Measurements from ENCODE around the gene UNKL. TPM values are rescaled to one million over a fixed set of nuclear protein-coding genes. Genes with fewer than 3 reads are reported as not detected.

Gene UNKL
- total and polyA plus RNA-seq, 2 experiments from 2014 or later: 16.5 to 35.7 TPM

GRCh38 chr16:1336619-1337018, 77.9 kb downstream of the UNKL start:
- Histone ChIP-seq H3K27me3 (peaks cover 73% of the 10 kb centered on the region), H3K36me3 (no peaks in the 10 kb centered on the region), H3K27ac (no peak overlapping the region), H3K4me3 (no peak overlapping the region), H3K9me3 (ENCODE audit: low read depth) (no peaks in the 10 kb centered on the region), H3K4me1 (ENCODE audit: low read depth) (no peaks in the 10 kb centered on the region)
- TF ChIP-seq CTCF (IDR thresholded peaks at IDR 0.05; ENCODE audit: low read depth, low read length): no peak
- DNase-seq (ENCODE audit: low read depth in 1 of 2, low spot score in 1 of 2): no peak

- Histone ChIP-seq H3K27me3 (peaks cover 79% of the 10 kb centered on the region), H3K27ac (no peak overlapping the region), H3K4me3 (no peak overlapping the region), H3K4me1 (ENCODE audit: low read depth) (no peaks in the 10 kb centered on the region), H3K9me3 (ENCODE audit: low read depth) (no peaks in the 10 kb centered on the region), H3K36me3 (no peaks in the 10 kb centered on the region)
- DNase-seq (ENCODE audit: low read depth in 1 of 2, low spot score in 1 of 2): no peak
- TF ChIP-seq CTCF (IDR thresholded peaks at IDR 0.05; ENCODE audit: low read depth, low read length): no peak
Measured at GRCh38 chr16:1335996-1336395, 78.5 kb downstream of the UNKL start.

GRCh38 chr16:1335211-1335971, 79.1 kb downstream of the UNKL start:
- Histone ChIP-seq H3K27me3 (peaks cover 85% of the 10 kb centered on the region), H3K4me3 (no peak overlapping the region), H3K27ac (no peak overlapping the region), H3K9me3 (ENCODE audit: low read depth) (no peaks in the 10 kb centered on the region), H3K36me3 (no peaks in the 10 kb centered on the region), H3K4me1 (ENCODE audit: low read depth) (no peaks in the 10 kb centered on the region)
- no peak for TF ChIP-seq CTCF (IDR thresholded peaks at IDR 0.05; ENCODE audit: low read depth, low read length)
- DNase-seq (ENCODE audit: low read depth in 1 of 2, low spot score in 1 of 2): no peak

GRCh38 chr16:1334739-1335138, 79.8 kb downstream of the UNKL start:
- Histone ChIP-seq H3K27me3 (peaks cover 86% of the 10 kb centered on the region), H3K4me3 (no peak overlapping the region), H3K36me3 (no peaks in the 10 kb centered on the region), H3K9me3 (ENCODE audit: low read depth) (no peaks in the 10 kb centered on the region), H3K27ac (no peak overlapping the region), H3K4me1 (ENCODE audit: low read depth) (no peaks in the 10 kb centered on the region)
- DNase-seq (ENCODE audit: low read depth in 1 of 2, low spot score in 1 of 2): no peak
- TF ChIP-seq CTCF (IDR thresholded peaks at IDR 0.05; ENCODE audit: low read depth, low read length): no peak

- no peak overlapping the region for H3K27ac ChIP-seq
- no peaks in the 10 kb centered on the region for H3K4me1 ChIP-seq (ENCODE audit: low read depth)
- no peak for DNase-seq (ENCODE audit: low read depth in 1 of 2, low spot score in 1 of 2)
- H3K9me3 ChIP-seq (ENCODE audit: low read depth): no peaks in the 10 kb centered on the region
- H3K4me3 ChIP-seq: peak overlapping the region; percentile 16
- H3K27me3 ChIP-seq: peaks cover 83% of the 10 kb centered on the region
- no peak for TF ChIP-seq CTCF (IDR thresholded peaks at IDR 0.05; ENCODE audit: low read depth, low read length)
- H3K36me3 ChIP-seq: no peaks in the 10 kb centered on the region
Measured at GRCh38 chr16:1333854-1334700, 80.4 kb downstream of the UNKL start.

Data from cardiac muscle cell (in vitro differentiated cells and primary cell).